NCI-H446 (cell line): ENCODE results near the gene LARP4B.

ENCODE experiments used
- DNase-seq, 2 experiments: peaks; one replicate each; lab custom pipeline; 2025; lab: John Stamatoyannopoulos, UW

The LARP4B gene

DNA sequence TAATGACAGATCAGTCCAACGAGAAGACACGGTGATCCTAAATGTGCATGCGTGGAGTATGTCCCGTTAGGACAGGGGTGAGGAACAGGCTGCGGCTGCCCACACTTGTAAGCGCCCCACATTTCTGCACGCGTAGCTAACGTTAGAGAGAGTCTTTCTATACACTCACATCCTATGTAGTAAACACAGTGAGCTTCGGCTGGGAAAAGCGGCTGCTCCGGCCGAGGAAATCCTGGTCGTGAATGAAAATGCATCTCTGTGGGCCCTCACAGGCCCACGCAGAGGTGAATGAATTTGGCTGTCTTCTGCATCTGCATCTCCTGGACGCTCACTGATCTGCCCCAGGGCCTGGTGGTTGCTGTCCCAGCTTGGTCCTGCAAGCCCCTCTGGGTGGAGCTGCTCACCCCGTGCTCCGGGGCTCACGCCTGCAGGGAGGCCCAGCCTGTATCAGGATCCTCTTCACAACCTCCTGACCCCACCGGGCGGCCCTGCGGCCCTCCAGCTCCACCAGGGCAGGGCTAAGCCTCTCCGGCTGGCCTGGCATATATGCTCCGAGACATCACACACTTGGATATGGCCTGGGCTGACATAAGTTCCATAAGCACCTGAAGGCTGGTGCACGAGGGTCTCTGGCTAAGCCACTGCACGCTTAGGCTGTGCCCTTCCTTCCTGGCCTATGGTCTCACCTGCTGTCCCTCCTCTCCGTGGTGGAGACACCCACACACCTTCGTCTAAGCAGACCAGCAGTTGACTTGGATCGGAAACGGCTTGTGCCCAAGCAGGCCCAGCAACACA is 124.1 kb downstream of the LARP4B start:
- no peak for DNase-seq

DNA sequence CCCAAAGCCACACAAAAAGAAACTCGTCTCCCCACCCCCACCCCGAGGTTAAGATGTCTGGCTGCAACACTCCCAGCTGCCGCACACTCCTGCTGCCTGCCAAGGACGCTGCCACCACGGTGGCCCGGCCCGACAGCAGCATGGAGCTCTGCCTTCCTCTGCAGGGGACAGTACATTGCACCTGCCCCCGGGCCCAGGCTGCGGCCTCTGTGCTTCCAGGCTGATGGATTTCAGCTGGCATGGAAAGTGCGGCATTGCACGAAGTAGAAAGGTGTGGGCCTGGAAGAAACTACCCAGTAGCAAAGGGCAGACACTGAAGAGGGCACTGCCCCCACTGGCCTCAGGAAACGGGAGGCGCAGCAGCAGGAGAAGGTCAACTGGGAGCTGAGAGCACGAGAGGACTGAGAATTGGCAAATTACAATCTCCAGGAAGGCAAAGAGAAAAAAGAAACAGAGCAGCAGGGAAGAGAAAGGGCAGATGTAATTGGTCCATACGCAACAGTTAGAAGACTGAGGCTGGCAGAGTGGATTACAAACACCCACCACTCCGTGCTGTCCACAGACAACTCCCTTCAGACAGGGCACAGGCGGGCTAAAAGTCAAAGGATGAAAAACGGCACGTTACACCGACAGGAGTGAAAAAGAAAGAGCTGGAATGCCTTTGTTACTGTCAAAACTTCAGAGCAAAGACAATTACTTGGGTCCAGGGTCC is 124.9 kb downstream of the LARP4B start:
- no peak for DNase-seq

DNA sequence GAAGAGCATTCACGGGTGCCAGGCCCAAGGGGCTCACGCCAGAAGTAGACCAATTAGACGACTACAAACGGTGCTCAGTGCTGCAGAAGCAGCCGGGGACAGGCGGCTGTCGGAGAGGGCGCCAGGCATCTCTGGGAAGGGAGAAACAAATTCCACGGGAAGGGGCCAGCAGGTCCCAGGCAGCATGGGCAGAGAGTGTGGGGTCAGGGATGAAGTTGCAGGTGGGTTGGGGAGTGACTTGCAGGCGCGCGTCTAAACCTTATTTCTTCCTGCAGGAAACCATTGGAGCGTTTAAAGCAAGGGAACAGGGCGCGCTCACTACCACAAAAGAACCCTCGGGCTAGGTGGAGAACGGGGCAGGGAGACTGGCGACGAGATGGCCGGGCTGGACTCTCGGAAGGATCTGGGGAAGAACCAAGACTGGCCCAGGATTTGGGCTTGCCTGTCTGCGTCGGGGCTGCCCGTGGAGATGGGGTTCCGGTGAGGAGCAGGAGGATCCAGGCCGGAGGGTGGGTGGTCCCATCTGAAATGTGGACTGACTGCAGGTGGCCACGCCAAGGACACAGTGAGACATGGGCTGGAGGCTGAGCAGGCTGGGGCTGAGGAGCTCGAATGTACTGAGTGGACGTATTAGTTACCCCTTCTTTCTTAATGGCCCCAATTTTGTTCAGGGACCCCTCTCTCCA is 125.7 kb downstream of the LARP4B start:
- no peak for DNase-seq

DNA sequence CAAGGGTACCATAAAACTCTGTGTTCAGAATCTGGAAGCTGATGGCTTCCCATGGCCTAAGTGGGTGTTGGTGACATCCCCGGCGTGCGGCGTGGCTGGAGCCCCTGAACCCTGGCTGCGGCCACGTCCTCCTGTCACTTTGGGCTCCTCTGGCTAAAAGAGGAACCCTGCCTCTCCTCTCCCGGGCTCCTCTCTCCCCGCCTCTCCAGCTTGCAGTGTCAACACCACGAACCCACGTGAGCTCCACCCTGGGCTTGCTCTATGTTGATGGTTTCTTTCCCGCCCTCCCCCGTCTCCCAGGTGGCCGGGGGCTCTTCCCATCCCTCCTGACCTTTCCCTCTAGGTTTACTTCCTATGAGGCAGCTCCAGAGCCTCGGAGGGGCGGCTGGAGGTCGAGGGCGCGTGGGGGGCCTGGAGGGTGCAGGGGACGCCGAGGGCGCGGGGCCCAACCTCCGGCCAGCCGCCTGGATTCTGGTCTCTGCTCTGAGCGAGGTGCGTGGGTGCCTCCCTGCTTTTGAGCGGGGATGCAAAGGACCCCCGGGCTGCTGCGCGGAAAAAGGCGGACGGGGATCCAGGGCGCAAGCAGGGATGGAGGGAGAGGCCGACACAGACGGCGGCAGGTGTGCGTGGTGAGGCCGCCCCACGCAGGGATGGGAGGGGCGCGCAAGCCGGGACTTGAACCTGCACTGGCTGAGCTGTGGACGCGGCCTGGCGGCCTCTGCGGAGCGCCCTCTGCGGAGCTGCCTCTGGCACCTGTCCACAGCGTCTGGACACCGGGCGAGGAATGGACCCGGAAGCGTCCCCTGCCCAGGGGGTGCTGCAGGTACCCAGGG is 126.5 kb downstream of the LARP4B start:
- no peak for DNase-seq

DNA sequence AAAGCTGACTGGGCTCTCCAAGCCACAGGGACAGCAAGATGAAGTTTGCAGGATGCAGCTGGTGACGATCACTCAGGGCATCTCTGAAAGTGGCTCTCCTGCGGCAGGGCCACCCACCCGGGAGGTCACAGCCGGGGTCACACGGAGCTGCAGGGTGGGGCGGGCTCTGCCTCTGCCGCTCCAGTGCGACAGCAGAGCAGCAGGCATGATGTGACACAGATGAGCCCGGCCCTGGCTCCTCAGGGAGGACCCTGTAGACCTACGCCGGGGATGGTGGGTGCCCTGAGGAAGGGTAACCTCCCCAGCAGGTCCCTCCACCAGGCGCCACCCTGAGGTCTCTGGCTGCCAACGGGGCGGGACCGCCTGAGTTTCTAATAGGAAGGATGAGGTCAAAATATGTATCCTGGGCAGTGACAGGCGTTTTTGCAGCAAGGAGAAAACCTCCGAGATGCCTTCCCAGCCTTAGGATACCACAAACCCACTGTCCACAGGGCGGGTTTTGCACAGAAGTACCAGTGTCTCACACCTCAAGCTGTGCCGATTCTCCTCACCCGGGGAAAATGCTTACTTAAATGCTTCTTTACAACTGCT is 127.2 kb downstream of the LARP4B start:
- no peak for DNase-seq

DNA sequence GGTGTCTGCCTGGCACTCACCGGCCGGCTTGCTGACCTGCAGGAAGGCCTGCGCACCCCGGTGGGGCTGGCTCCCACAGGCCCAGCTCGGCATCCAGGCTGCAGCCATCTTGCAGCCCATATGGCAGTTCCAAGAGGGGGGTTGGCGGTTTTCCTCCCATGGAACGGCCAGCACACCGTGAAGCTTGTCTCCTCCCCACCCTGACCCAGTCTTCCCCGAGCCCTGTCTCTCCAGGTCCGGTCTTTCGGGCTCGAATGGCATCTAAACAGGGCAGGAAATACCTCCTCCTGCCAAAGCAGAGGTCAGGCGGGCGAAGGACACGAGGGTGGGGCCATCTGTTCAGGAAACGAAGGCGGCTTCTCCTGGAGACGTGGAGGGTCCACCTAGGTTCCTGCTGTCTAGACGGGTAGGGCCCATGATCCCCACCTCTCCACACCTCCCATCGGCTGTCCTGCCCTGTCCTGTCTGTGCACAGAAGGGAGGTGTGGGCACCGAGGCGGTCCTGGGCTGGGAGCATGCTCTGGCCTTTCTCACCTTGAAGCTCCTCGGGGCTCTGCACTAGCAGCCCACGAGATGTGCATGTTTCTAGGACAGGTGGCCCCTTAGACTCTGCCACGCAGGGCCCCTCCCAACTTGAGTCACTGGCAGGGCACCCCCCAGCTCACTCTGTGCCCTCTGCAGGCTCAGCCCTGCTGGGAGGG is 128.3 kb downstream of the LARP4B start:
- DNase-seq: no peak

DNA sequence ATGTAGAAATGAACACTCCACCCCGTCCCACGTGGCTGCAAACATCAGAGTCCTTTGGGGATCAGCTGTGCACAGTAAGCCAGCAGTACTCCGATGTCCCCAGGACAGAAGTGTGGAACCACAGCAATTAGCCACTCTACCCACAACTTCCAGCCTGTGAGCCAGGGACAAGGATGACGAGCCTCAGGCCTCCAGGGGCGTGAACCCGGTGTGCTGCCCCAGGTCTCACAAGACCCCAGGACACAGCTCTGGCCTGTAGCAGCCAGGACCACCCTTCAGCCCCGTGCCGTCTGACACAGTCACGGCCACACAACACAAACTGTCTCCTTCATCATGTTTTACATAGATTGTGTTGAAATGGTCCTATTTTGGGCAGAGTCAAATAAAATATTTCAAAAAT is 129.0 kb downstream of the LARP4B start:
- no peak for DNase-seq

DNA sequence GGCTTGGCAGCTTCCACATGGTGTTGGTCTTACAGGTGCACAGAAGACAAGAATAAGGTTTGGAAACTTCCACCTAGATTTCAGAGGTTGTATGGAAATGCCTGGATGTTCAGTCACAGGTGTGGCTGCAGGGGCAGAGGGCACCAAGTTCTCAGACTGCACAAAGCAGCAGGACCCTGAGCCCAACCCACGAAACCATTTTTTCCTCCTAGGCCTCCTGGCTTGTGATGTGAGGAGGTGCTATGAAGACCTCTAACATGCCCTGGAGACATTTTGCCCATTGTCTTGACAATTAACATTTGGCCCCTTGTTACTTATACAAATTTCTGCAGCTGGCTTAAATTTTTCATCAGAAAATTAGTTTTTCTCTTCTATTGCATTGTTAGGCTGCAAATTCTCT is 134.3 kb downstream of the LARP4B start:
- no peak for DNase-seq

DNA sequence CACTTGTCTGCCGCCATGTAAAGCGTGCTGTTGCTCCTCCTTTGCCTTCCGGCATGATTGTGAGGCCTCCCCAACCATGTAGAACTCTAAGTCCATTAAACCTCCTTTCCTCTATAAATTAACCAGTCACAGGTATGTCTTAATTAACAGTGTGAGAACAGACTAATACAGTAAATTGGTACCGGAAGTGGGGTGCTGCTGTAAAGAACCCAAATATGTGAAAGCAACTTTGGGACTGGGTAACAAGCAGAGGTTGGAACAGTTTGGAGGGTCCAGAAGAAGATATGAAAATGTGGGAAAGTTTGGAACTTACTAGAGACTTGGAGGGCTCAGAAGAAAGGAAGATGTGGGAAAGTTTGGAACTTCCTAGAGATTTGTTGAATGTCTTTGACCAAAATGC is 135.3 kb downstream of the LARP4B start:
- no peak for DNase-seq

DNA sequence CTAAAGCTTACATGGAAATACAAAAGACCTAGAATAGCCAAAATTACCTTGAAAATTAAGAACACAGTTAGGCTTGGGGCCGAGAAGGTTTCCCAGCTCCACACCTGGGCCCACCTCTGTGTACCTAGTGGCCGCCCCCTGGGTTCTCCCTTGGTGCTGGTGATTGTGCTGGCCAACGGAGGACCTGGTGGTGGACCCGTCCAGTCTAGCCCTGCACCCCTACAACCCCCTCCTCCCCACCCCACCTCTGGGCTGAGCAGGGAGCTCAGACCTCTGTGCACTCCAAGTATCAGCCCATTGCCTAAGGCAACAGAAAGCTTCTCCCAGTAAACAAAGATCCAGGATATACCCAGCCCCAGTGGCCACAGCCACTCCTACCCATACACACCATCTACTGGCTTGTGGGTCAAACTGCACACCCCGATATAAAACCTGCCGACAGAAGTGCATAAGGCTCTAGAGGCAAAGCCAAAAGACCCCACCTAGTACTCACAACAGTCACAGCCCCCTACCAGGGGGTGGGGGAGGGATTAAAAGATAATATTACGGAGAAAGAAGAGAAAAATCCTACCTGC is 137.0 kb downstream of the LARP4B start:
- peak; percentile 7 to 13 for DNase-seq

DNA sequence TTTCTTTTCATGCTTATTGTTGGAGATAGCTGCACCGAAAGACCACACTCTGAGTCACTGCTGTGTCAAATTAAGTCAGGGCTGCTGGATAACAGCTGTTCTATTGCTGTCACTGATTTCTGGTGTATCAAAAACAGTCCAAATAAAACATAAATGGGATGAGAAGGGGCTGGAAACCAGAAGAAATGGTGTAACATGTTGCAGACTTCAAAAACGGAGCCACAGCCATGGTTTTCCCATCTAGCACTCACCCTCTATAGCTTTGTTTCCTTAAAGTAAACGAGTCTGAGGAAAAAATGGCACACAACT is 138.8 kb downstream of the LARP4B start:
- no peak for DNase-seq

DNA sequence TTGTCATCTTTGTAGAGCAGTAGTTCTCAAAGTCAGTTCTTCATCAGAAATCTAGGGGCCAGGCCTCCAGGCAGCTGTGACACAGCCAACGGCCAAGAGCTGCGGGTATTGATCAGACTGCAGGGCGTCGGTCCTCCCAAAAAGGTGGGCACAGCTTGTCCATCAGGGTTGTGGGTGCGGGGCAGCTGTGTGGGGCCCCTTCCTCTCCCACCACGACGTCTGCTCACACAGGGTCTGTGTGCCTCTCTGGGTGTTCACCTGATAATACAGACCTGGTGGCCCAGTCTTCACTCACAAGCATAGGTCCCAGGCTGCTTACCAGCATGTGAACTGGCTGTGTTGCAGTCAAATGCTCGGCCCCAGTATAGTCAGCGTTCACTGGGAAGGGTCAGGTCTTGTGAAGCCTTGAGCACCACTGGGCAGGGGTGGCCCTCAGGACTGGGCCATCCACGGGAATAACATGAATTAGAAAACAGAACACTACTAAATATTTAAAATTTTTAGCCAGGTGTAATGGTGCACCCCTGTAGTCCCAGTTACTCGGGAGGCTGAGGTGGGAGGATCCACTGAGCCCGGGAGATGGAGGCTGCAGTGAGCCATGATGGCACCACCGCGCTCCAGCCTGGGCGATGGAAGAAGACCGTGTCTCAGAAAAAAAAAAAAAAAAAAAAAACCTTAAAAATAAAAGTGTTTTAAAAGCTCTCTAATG is 139.3 kb downstream of the LARP4B start:
- DNase-seq: no peak

DNA sequence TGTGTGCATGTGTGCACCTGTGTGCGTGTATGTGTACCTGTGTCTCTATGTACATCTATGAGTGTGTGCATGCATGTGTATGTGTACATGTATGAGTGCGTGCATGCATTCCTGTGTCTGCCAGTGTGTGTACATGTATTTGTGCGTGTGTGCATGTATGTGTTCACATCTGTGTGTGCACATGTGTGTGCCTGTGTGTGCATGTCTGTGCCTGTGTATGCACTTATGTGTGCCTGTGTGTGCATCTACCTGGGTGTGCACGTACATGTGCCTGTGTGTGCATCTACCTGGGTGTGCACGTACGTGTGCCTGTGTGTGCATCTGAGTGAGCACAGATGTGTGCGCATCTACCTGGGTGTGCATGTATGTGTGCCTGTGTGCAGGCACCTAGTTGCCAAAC is 139.9 kb downstream of the LARP4B start:
- no peak for DNase-seq

DNA sequence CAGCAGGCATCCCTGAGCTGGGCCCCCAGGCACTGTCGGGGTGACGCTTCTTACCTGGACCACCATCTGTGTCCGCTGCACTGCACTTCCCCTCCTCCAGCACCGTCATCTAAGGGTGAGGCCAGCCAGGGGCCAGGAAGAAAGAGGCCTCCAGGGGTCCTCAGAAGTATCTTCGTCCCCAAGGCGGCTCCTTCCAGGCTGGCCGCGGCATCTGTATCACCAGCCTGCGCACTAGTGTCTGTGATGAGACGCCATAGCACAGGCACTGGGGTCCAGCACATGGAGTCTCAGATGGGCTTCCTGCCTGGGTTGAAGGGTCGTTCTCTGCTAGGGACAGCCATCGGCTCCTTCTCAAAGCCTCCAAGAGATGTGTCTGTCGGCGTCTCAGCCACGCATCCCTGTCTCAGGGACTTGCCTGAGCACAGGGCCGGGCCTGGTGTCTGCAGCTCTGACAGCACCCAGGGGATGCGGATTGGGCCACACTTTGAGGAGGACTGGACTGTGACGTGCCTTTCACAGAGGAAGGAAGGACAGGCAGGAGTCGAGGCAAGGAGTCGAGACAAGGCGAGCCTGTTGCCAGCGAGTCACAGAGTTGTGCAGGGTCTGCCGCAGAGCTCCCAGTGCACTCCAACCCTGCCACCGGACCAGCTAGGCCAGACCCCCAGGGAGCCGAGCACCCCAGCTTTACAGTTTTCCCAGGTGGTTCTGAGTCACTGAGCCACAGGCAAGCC is 140.5 kb downstream of the LARP4B start:
- DNase-seq: no peak

DNA sequence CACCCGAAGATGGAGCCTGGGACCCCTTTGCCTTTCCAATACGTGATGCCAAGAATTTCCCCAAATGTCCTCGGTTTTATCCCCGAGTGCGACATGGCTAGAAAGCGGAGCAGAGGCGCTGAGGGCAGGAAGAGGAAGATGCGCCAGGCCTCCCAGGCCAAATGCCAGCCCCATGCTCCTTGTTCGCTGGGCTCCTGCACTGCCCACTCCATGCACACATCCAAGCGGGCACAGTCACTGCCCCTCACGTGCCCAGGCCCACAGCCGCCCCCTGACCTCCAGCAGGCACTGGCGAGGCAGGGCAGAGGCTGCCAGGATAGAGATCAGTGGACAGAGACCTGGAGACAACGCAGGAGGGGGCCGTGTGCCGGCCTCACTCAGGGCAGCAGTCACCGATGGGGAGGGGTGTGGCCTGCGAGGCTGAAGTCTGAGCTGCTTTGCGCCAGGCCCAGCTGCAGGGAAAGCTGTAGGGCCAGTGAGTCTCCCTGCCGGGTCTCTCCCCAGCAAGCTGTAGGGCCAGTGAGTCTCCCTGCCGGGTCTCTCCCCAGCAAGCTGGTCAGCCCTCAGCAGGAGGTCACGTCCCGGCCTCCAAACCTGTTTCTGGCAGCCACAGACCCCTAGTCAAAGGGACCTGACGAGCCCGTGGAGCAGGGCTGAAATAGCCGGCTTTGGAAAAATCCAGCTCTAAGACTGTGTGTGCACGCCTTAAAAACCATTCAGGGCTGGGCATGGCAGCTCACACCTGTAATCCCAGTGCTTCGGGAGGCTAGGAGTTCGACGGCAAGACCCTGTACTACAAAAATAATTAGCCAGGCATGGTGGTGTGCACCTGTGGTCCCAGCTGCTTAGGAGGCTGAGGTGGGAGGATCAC is 141.4 kb downstream of the LARP4B start:
- DNase-seq: no peak

DNA sequence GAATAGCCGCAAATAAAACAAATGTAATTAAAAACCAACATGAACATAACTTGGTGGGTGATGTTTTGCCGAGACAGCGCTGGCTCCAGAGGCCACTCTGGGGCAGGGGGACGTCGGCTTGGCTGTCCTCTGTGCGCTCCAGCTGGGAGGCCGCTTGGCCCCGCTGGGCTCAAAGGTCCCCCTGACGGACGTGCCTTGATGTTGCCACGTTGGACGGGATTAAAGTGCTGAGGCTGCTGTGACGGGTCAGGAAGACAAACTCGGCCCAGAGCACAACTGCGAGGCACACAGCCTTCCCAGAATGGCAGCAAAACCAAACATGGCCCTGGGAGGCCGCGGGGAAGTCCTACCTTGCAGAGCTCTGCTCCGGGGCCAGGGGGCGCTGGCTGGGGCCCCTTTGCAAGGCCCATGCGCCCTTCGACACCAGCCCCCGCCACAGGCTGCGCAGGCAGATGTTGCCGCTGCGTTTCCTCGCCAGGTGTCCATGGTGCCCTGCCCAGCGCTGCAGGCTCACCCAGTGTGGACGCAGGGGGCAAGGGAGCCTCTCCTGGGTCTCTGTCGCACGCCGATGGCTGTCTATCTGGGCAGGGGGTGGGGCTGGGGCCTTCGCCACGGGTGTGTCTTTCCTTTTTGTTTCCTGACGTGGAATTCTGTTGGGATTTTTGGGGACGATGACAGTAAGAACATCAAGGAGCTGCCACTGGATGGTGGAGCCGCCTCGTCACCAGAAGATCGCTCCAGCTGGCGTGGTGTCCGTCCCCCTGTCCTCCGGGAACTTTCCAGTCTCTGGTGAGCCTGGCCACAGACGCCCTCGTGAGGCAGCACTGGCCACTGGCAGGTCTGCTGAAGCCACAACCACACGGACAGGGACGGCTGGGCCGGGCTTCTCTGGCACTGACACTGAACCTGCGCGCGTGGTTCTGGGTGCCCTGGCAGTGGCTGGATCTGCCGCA is 142.4 kb downstream of the LARP4B start:
- DNase-seq: peak in 1 of 2 experiments; percentile 25

DNA sequence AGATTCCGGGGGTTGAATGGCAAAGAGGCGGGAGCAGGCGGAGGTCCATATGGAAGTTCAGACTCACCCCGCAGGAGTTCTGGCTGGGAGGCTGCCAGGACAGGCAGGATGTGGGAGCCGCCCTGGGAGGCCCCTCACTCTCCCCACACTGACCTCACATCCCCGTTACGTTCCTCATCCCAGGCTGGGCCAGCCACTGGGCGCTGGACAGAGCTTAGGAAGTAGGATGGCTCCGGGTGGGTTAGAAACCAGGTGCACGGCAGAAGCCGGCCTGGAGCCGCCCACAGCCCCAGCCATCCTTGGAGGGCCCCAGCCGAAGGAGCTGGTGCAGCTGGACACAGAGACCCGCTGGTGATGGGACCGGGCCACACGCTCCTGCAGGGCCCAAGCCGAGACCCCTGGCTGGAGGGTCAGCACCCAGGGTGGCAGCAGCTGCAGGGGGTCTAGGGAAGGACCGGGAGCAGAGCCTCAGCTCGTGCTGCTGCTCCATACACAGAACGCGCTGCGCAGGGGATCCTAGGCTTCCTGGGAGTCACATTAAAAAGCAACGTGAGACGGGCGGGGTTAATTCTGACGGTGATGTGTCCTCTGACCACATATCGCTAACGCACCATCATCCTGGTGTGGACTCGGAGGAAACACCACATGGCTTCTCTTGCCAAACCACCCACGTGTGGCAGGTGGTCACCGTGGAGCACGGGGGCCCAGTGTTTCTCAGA is 143.4 kb downstream of the LARP4B start:
- no peak for DNase-seq
